K562 (cell line): ENCODE results near the gene PDPK1. TPM values are rescaled to one million over a fixed set of nuclear protein-coding genes. Genes with fewer than 3 reads are reported as not detected.

Experiments
- ATAC-seq: fragments of 200-7000 bp; cut with Tn5 transposase; 3 replicates; pipeline ENCODE4 v1.9.1; 2020; ENCODE audit warnings: moderate library complexity
- BruUV-seq: library from RNA; stranded (reverse); fragments of 400-500 nt; replicated peaks from 2 replicates; lab custom pipeline; 2021; lab: Mats Ljungman, UMichigan
- CTCF ChIA-PET: fragments of 300-600 bp; formaldehyde crosslinking; extraction: SDS; loops from one replicate; lab custom pipeline; 2021; ENCODE audit warnings: low intra/inter-chr PET ratio; lab: Yijun Ruan, JAX
- POLR2A ChIA-PET: fragments of 300-600, 350-650 bp; sonication (Branson Sonifier 250); formaldehyde crosslinking; extraction: SDS; loops from one replicate; lab custom pipeline; 2021; ENCODE audit warnings: antibody characterized with exemption, inconsistent platforms; lab: Yijun Ruan, JAX
- DNase-seq, 4 experiments: peaks; one replicate each; pipeline versions ENCODE4 v3.0.0 to v3.0.0-alpha.2; 2011 to 2018; ENCODE audit warnings: low spot score in 3 of 4, mixed read lengths in 3 of 4; ENCODE audit errors: extremely low read depth in 1 of 4
- FAIRE-seq: peaks from 2 replicates; lab custom pipeline; 2011; peaks lifted over from hg19 to GRCh38; lab: Jason Lieb, UNC
- H2AFZ ChIP-seq: 2 replicates; pipeline ENCODE4 v1.6.0; 2011; ENCODE audit warnings: low read depth, low read length, control low read depth, inconsistent platforms
- H3K27ac ChIP-seq: fragments of 200-600 bp; 3 replicates; pipeline ENCODE4 v1.8.0; 2011; ENCODE audit warnings: low read depth, mild to moderate bottlenecking, control low read depth, inconsistent platforms, low read length, moderate library complexity, mixed read lengths; ENCODE audit errors: extremely low read depth
- H3K27me3 ChIP-seq, 2 experiments: fragments of 300-600 bp in 1 of 2; 2 replicates in 1 of 2; 3 replicates in 1 of 2; pipeline versions ENCODE4 v1.6.0 to v1.8.0; 2011; ENCODE audit warnings: inconsistent platforms in 2 of 2, low read length in 2 of 2, mild to moderate bottlenecking in 1 of 2, mixed read lengths in 1 of 2, moderate library complexity in 1 of 2; ENCODE audit not compliant: control insufficient read depth in 2 of 2, insufficient read depth in 2 of 2
- H3K36me3 ChIP-seq: fragments of 300-600 bp; 3 replicates; pipeline ENCODE4 v1.8.0; 2011; ENCODE audit warnings: mild to moderate bottlenecking, low read length, inconsistent platforms; ENCODE audit not compliant: control insufficient read depth, insufficient read depth
- H3K4me1 ChIP-seq, 2 experiments: fragments of 200-600 bp in 1 of 2; replicated peaks in 1 of 2; 2 replicates in 1 of 2; 3 replicates in 1 of 2; pipeline versions ENCODE4 v1.5.1 to v1.8.0; 2011; ENCODE audit warnings: inconsistent platforms in 2 of 2, low read length in 2 of 2, mild to moderate bottlenecking in 1 of 2, mixed read lengths in 1 of 2, moderate library complexity in 1 of 2; ENCODE audit not compliant: control insufficient read depth in 2 of 2, insufficient read depth in 2 of 2
- H3K4me2 ChIP-seq: 2 replicates; pipeline ENCODE4 v1.6.1; 2011; ENCODE audit warnings: low read length, control low read depth, inconsistent platforms, mixed read lengths; ENCODE audit not compliant: insufficient read depth
- H3K4me3 ChIP-seq: fragments of 200-600 bp; sonication (generic), shearing (Covaris generic); 2 replicates; pipeline ENCODE4 v1.5.1; 2016; ENCODE audit warnings: control low read depth, inconsistent platforms
- H3K79me2 ChIP-seq: fragments of 200-600 bp; 3 replicates; pipeline ENCODE4 v1.8.0; 2011; ENCODE audit warnings: low read length, inconsistent platforms; ENCODE audit not compliant: control insufficient read depth, insufficient read depth
- H3K9ac ChIP-seq, 2 experiments: 2 replicates each; pipeline versions ENCODE4 v1.6.0 to v1.6.1; 2011; ENCODE audit warnings: low read depth in 2 of 2, low read length in 2 of 2, control low read depth in 1 of 2, inconsistent platforms in 1 of 2, mild to moderate bottlenecking in 1 of 2, mixed read lengths in 1 of 2; ENCODE audit not compliant: insufficient read depth in 1 of 2
- H3K9me1 ChIP-seq: one replicate; pipeline ENCODE4 v1.6.0; 2011; ENCODE audit warnings: inconsistent platforms, mild to moderate bottlenecking, low read length, moderate library complexity; ENCODE audit not compliant: control insufficient read depth, insufficient read depth
- H3K9me3 ChIP-seq: replicated peaks from 2 replicates; pipeline ENCODE4 v1.5.1; 2011; ENCODE audit warnings: low read depth, low read length, inconsistent platforms; ENCODE audit not compliant: control insufficient read depth, insufficient read depth
- H4K20me1 ChIP-seq: replicated peaks from 2 replicates; pipeline ENCODE4 v1.6.1; 2011; ENCODE audit warnings: low read length, inconsistent platforms, mixed read lengths; ENCODE audit not compliant: control insufficient read depth, insufficient read depth
- MAFF ChIP-seq: IDR thresholded peaks from 2 replicates; pipeline ENCODE4 v1.6.1; 2012; ENCODE audit warnings: low read length, improper control_type of control experiment
- TCF7L2 ChIP-seq: fragments of 150-350 bp; IDR thresholded peaks from 2 replicates; pipeline ENCODE4 v1.6.1; 2016; ENCODE audit warnings: low read depth, mild to moderate bottlenecking, low read length, moderate library complexity
- ZNF778 ChIP-seq: fragments of 450-650 bp; formaldehyde crosslinking; IDR thresholded peaks from 2 replicates; pipeline ENCODE4 v1.4.0; 2020; ENCODE audit warnings: mild to moderate bottlenecking, moderate library complexity
- WGBS: fragments of 100-300 bp; shearing (Covaris generic); methylation state at CpG from one replicate; pipeline ENCODE4 v1.1.6; 2016; ENCODE audit warnings: low coverage, mixed read lengths; ENCODE audit not compliant: insufficient coverage; ENCODE audit errors: missing lambda C conversion rate; 5-methylcytosine and 5-hydroxymethylcytosine counted together
- in situ Hi-C: fragments of 300-500 bp; cut with MboI; formaldehyde crosslinking; loops from 4 replicates; pipeline ENCODE4 v1.15.0; 2018; ENCODE audit warnings: inconsistent platforms, mixed read lengths
- intact Hi-C: fragments of 100-400 bp; cut with micrococcal nuclease; formaldehyde crosslinking; loops from 2 replicates; pipeline ENCODE4 v1.14.2; 2022
- polyA plus RNA-seq, 8 experiments: library from polyadenylated mRNA; depleted of rRNA in 4 of 8; stranded (reverse) in 5 of 8; unstranded in 3 of 8; fragments of >200 nt; fragmentation: Nextera tagmentation in 2 of 8; fragmentation: Illumina TruSeq in 1 of 8; extraction: Ambion mirVana in 2 of 8; extraction: Trizol in 1 of 8; gene quantifications; 2 replicates each; pipeline versions ENCODE4 v1.2.1 to v1.2.3, GENCODE V29; 2011 to 2014; ENCODE audit warnings: inconsistent platforms in 1 of 8, missing spikeins in 1 of 8
- total RNA-seq, 7 experiments: library from RNA; depleted of rRNA in 6 of 7; stranded (reverse); fragments of >200 nt in 6 of 7; fragmentation: Illumina TruSeq in 2 of 7; extraction: Trizol in 2 of 7; gene quantifications; 2 replicates each; pipeline versions ENCODE4 v1.2.1 to v1.2.3, GENCODE V29; 2011 to 2021; ENCODE audit warnings: low replicate concordance in 1 of 7
- TF ChIP-seq, protein P1 (sequence below): fragments of 450-650 bp; IDR thresholded peaks from 2 replicates; pipeline ENCODE4 v1.6.1; 2016; ENCODE audit warnings: low read depth
- TF ChIP-seq, protein P2 (sequence below): fragments of 250-450 bp; sonication (Bioruptor Pico); IDR thresholded peaks from 2 replicates; pipeline ENCODE4 v1.8.0; 2021; ENCODE audit warnings: moderate library complexity, mild to moderate bottlenecking, inconsistent platforms

Gene PDPK1
- total and polyA plus RNA-seq, 9 of the 15 experiments (the other 6 are each of a cell fraction or from before 2014, with no cell fraction given) = 4.0 to 37.2 (median 18.7) TPM

DNA sequence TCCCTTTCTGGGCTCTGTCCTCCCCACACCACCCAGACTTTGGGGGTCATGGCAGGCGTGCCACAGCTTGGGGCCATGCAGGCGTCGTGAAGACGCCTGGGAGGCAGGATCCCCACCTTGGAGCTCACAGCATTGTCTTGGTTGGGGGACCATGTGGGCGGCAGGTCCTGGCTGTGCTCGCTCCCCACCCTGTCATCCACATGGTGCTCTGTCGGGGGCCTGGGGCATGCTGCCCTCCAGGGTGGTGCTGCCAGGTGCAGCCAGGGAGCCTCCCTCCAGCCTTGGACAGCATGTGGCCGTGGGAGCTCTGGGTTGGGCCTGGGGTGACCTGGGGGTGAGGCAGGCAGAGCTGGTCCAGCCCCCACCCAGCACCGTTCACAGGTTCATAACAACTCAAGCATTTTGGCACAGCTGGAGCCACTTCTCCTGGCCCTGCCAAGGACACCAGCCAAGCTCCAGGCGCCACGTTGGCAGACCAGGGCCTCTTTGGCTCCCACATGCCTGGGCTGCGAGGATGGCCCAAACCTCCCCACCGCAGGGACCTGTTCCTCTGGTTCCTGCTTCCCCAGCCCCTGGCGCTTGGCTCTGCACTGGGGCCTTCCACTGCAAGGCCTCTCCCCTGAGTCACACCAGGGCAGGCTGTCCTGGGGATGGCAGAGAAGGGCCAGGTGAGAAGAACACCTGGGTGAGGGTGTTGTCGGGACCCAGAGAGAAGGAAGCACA is 39.1 kb upstream of the PDPK1 start:
- CTCF ChIA-PET = interaction anchor here (0.9 to 1.0 kb wide), 2 partner anchors 159 to 201 kb away, joined by 3 read pairs; no protein-coding TSS in a partner anchor
- intact Hi-C loops = loop anchor here (5.0 kb wide), 1 partner anchor 301 kb away; the partner anchor contains the start of gene CASKIN1
- no peaks in the 10 kb centered on the region for H3K9me1 ChIP-seq
- TF ChIP-seq MAFF = no peak
- TF ChIP-seq, protein P1, sequence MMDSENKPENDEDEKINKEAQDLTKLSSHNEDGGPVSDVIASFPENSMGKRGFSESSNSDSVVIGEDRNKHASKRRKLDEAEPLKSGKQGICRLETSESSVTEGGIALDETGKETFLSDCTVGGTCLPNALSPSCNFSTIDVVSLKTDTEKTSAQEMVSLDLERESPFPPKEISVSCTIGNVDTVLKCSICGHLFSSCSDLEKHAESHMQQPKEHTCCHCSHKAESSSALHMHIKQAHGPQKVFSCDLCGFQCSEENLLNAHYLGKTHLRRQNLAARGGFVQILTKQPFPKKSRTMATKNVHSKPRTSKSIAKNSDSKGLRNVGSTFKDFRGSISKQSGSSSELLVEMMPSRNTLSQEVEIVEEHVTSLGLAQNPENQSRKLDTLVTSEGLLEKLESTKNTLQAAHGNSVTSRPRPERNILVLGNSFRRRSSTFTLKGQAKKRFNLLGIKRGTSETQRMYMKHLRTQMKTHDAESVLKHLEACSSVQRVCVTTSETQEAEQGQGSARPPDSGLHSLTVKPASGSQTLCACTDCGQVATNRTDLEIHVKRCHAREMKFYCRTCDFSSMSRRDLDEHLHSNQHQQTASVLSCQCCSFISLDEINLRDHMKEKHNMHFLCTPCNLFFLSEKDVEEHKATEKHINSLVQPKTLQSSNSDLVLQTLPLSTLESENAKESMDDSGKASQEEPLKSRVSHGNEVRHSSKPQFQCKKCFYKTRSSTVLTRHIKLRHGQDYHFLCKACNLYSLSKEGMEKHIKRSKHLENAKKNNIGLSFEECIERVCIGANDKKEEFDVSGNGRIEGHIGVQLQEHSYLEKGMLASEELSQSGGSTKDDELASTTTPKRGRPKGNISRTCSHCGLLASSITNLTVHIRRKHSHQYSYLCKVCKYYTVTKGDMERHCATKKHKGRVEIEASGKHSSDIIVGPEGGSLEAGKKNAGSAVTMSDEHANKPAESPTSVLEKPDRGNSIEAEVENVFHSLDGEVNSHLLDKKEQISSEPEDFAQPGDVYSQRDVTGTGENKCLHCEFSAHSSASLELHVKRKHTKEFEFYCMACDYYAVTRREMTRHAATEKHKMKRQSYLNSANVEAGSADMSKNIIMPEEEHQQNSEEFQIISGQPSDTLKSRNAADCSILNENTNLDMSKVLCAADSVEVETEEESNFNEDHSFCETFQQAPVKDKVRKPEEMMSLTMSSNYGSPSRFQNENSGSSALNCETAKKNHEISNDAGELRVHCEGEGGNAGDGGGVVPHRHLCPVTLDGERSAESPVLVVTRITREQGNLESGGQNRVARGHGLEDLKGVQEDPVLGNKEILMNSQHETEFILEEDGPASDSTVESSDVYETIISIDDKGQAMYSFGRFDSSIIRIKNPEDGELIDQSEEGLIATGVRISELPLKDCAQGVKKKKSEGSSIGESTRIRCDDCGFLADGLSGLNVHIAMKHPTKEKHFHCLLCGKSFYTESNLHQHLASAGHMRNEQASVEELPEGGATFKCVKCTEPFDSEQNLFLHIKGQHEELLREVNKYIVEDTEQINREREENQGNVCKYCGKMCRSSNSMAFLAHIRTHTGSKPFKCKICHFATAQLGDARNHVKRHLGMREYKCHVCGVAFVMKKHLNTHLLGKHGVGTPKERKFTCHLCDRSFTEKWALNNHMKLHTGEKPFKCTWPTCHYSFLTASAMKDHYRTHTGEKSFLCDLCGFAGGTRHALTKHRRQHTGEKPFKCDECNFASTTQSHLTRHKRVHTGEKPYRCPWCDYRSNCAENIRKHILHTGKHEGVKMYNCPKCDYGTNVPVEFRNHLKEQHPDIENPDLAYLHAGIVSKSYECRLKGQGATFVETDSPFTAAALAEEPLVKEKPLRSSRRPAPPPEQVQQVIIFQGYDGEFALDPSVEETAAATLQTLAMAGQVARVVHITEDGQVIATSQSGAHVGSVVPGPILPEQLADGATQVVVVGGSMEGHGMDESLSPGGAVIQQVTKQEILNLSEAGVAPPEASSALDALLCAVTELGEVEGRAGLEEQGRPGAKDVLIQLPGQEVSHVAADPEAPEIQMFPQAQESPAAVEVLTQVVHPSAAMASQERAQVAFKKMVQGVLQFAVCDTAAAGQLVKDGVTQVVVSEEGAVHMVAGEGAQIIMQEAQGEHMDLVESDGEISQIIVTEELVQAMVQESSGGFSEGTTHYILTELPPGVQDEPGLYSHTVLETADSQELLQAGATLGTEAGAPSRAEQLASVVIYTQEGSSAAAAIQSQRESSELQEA = no peak
- no peak for TF ChIP-seq TCF7L2
- TF ChIP-seq, protein P2, sequence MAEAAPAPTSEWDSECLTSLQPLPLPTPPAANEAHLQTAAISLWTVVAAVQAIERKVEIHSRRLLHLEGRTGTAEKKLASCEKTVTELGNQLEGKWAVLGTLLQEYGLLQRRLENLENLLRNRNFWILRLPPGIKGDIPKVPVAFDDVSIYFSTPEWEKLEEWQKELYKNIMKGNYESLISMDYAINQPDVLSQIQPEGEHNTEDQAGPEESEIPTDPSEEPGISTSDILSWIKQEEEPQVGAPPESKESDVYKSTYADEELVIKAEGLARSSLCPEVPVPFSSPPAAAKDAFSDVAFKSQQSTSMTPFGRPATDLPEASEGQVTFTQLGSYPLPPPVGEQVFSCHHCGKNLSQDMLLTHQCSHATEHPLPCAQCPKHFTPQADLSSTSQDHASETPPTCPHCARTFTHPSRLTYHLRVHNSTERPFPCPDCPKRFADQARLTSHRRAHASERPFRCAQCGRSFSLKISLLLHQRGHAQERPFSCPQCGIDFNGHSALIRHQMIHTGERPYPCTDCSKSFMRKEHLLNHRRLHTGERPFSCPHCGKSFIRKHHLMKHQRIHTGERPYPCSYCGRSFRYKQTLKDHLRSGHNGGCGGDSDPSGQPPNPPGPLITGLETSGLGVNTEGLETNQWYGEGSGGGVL (CRISPR knock-in tag) = no peak
- TF ChIP-seq ZNF778 (CRISPR knock-in tag) = no peak
- TF ChIP-seq, all 486 proteins: peak for 0
- BruUV-seq = no TSS peak
- WGBS = 86% methylated on average over 15 of the region's 15 CpGs
- H3K79me2 ChIP-seq = peaks cover 19% of the 10 kb centered on the region
- no peak overlapping the region for H3K27ac ChIP-seq
- H2AFZ ChIP-seq = no peak overlapping the region
- no peaks in the 10 kb centered on the region for H3K27me3 ChIP-seq
- peaks cover 9% of the 10 kb centered on the region for H4K20me1 ChIP-seq
- no peak overlapping the region for H3K4me3 ChIP-seq
- ATAC-seq = no peak
- H3K9me3 ChIP-seq = no peaks in the 10 kb centered on the region
- no peak for DNase-seq
- peak overlapping the region in 1 of 2 experiments; percentile 83; a peak in 2 of 4 replicates for H3K9ac ChIP-seq
- no peak overlapping the region for H3K4me2 ChIP-seq
- peaks cover 22 to 73% of the 10 kb centered on the region in 2 experiments for H3K4me1 ChIP-seq
- in situ Hi-C loops = no loop called here
- peaks cover 67% of the 10 kb centered on the region; the same call in 2 of the 3 replicates for H3K36me3 ChIP-seq
- no peak for FAIRE-seq
- POLR2A ChIA-PET = no interaction called here
